Esophagus squamous epithelium (tissue), 4 donors: ENCODE measurements around the gene MSH4.
"Not testable (repeated sequence)": the region's sequence is repeated elsewhere in the genome, so short reads cannot be mapped to it uniquely, and the experiment has no call there.

Experiments
- POLR2A ChIP-seq, 4 donors: fragments of 450-650 bp; IDR thresholded peaks; one replicate each; pipeline ENCODE4 v1.6.1; 2017; ENCODE audit warnings: antibody characterized with exemption in 4 of 4, mild to moderate bottlenecking in 4 of 4, moderate library complexity in 3 of 4
- TF ChIP-seq, protein P1 (sequence below), 6 experiments: fragments of 450-650 bp in 4 of 6; fragments of 200-600 bp in 2 of 6; sonication (generic) in 2 of 6; IDR thresholded peaks; one replicate each; pipeline ENCODE4 v1.5.1; 2016 to 2019; ENCODE audit warnings: antibody characterized with exemption in 6 of 6, mild to moderate bottlenecking in 4 of 6, moderate library complexity in 4 of 6

DNA sequence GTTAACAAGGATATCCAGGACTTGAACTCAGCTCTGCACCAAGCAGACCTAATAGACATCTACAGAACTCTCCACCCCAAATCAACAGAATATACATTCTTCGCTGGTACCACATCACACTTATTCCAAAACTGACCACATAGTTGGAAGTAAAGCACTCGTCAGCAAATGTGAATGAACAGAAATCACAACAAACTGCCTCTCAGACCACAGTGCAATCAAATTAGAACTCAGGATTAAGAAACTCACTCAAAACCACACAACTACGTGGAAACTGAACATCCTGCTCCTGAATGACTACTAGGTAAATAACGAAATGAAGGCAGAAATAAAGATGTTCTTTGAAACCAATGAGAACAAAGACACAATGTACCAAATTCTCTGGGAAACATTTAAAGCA, 16.5 kb upstream of the MSH4 start:
- TF ChIP-seq, protein P1, sequence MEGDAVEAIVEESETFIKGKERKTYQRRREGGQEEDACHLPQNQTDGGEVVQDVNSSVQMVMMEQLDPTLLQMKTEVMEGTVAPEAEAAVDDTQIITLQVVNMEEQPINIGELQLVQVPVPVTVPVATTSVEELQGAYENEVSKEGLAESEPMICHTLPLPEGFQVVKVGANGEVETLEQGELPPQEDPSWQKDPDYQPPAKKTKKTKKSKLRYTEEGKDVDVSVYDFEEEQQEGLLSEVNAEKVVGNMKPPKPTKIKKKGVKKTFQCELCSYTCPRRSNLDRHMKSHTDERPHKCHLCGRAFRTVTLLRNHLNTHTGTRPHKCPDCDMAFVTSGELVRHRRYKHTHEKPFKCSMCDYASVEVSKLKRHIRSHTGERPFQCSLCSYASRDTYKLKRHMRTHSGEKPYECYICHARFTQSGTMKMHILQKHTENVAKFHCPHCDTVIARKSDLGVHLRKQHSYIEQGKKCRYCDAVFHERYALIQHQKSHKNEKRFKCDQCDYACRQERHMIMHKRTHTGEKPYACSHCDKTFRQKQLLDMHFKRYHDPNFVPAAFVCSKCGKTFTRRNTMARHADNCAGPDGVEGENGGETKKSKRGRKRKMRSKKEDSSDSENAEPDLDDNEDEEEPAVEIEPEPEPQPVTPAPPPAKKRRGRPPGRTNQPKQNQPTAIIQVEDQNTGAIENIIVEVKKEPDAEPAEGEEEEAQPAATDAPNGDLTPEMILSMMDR (IDR thresholded peaks at IDR 0.05), result not testable (repeated sequence)
- not testable (repeated sequence) for TF ChIP-seq POLR2A (IDR thresholded peaks at IDR 0.05)
